Activated naive CD8-positive, alpha-beta T cell treated with anti-CD3 and anti-CD28 coated beads for 36 hours (primary cell): ENCODE data around the gene STRA8. TPM values are rescaled to one million over a fixed set of nuclear protein-coding genes. Genes with fewer than 3 reads are reported as not detected.

Experiments
- DNase-seq: peaks from one replicate; pipeline ENCODE4 v3.0.0; 2021
- H3K27ac Mint-ChIP-seq: one replicate; pipeline ENCODE4 v1.8.0; 2022; ENCODE audit warnings: mild to moderate bottlenecking, moderate library complexity, mixed read lengths
- H3K27me3 Mint-ChIP-seq: one replicate; pipeline ENCODE4 v1.8.0; 2022; ENCODE audit warnings: mild to moderate bottlenecking, mixed read lengths
- H3K36me3 Mint-ChIP-seq: one replicate; pipeline ENCODE4 v1.8.0; 2021; ENCODE audit warnings: mild to moderate bottlenecking, mixed read lengths
- H3K4me1 Mint-ChIP-seq: one replicate; pipeline ENCODE4 v1.8.0; 2021; ENCODE audit warnings: mixed read lengths
- H3K4me3 Mint-ChIP-seq: one replicate; pipeline ENCODE4 v1.8.0; 2022; ENCODE audit warnings: mild to moderate bottlenecking, moderate library complexity, mixed read lengths
- H3K9me3 Mint-ChIP-seq: one replicate; pipeline ENCODE4 v1.8.0; 2022; ENCODE audit warnings: mixed read lengths
- total RNA-seq, 2 experiments: library from RNA; stranded (reverse); gene quantifications; one replicate each; pipeline ENCODE4 v1.2.3, GENCODE V29; 2021

STRA8 gene
- total RNA-seq, 2 experiments from 2014 or later, result not detected

DNA sequence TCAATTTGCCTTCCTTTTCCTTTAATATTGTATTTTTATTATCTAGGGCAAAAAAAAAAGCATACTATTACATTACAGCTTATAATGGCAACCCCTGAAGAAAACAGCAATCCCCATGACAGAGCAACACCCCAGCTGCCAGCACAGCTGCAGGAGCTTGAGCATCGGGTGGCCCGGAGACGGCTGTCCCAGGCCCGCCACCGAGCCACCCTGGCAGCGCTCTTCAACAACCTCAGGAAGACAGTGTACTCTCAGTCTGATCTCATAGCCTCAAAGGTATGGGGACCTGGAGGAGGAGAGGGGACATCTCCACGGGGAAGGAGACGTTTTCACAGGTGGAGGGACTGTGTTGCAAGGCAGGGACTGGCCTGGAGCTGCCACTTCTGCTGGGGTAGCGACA lies 6.8 kb downstream of the STRA8 start:
- Mint-ChIP-seq H3K27ac (no peak overlapping the region), H3K4me3 (no peak overlapping the region), H3K36me3 (no peaks in the 10 kb centered on the region)

DNA sequence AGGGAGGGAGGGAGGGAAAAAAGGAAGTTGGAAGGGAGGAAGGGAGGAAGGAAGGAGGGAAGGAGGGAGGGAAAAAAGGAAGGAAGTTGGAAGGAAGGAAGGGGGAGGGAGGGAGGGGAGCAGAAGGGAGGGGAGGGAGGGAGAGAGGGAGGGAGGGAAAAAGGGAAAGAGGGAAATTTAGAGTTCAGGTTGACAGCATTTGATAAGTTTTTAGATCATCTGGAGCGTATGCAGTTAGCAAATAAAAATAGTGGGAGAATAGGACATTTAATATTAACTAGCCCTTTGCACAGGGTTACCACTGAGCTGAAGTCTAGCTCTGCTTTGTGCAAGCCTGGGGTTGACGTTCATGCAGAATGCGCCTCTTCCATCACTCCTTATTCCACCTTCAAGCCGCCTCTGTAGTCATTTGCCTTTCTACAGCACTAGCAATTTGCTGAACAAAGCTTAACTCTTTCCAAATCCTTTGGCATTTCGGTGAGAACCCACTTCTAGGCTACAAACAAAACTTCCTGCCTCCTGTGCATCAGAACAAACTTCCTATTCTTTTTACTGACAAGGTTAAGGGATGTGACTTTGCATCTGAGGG lies 8.6 kb downstream of the STRA8 start:
- H3K4me1 Mint-ChIP-seq, result peaks cover 1% of the 10 kb centered on the region
- DNase-seq, result no peak
- no peak overlapping the region for H3K27ac Mint-ChIP-seq
- H3K9me3 Mint-ChIP-seq, result no peaks in the 10 kb centered on the region
- H3K27me3 Mint-ChIP-seq, result peaks cover 3% of the 10 kb centered on the region
- H3K4me3 Mint-ChIP-seq, result no peak overlapping the region
- H3K36me3 Mint-ChIP-seq, result no peaks in the 10 kb centered on the region

More for the DNA sequence above, 6.8 kb downstream of the STRA8 start:
- Mint-ChIP-seq H3K4me1 (peaks cover 7% of the 10 kb centered on the region), H3K9me3 (no peaks in the 10 kb centered on the region), H3K27me3 (peaks cover 3% of the 10 kb centered on the region)
- no peak for DNase-seq

DNA sequence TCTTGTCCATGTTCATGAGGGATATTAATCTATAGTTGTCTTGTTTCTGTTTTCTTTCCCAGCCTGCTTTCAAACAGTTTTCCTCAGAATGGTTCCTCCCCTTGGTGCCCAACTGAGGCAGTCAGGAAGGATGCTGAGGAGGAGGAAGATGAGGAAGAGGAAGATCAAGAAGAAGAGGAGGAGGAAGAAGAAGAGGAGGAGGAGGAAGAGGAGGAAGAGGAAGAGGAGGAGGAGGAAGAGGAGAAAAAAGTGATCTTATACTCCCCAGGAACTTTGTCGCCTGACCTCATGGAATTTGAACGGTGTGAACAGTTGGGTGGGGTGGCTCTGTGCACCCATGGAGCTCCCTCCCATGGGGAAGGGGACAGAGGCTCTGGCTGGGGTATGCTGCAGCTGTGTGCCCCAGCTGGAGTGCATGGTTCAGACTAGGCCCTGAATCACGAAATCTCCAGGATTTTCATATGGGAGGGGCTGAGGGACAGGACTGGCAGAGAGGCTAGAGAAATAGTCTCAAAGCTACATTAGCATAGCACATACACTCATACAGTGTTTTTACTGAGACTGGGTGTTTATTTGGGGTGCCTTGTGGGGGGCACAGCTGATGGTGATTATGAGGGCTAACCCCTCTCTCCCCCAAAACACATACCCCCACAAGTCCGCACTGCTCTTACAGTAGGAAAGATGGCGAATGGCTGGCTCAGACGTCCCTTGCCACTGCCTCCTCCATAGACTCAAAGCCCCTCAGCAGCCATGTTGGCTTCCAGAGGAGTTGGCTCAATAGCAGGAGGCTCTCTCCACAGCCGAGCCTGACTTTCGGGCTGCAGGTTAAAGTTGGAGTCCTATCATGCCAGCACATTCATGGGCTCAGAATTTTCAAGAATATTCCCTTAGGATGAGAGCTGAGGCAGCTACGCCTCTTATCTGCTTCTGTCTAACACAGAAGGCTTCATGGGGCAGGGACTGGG lies 11.9 kb downstream of the STRA8 start:
- no peaks in the 10 kb centered on the region for H3K9me3 Mint-ChIP-seq
- no peak for DNase-seq
- H3K27ac Mint-ChIP-seq, result no peak overlapping the region
- H3K36me3 Mint-ChIP-seq, result no peaks in the 10 kb centered on the region
- H3K4me3 Mint-ChIP-seq, result no peak overlapping the region
- H3K4me1 Mint-ChIP-seq, result no peaks in the 10 kb centered on the region
- H3K27me3 Mint-ChIP-seq, result peaks cover under 1% of the 10 kb centered on the region

DNA sequence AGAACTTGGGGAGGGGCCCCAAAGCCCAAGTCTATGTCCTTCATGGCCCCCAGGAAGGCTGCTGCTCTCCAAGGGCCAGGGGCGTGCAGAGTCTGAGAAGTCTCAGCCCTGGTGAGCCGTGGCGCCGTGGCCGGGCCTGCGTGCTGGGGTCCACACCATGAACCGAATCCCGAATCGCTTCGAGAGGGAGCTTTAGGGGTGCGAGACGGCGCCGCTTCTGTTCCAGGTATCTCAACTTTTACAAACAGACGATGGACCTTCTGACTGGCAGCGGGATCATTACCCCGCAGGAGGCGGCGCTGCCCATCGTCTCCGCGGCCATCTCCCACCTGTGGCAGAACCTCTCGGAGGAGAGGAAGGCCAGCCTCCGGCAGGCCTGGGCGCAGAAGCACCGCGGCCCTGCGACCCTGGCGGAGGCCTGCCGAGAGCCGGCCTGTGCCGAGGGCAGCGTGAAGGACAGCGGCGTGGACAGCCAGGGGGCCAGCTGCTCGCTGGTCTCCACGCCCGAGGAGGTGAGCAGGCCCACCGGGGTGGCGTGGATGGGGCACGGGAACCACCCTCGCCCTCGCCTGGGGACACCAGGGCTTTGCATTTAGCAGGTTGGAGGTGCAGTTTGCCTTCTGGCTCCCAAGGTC lies 12.7 kb downstream of the STRA8 start:
- no peaks in the 10 kb centered on the region for H3K4me1 Mint-ChIP-seq
- H3K27ac Mint-ChIP-seq, result no peak overlapping the region
- no peaks in the 10 kb centered on the region for H3K9me3 Mint-ChIP-seq
- no peak for DNase-seq
- no peaks in the 10 kb centered on the region for H3K36me3 Mint-ChIP-seq
- H3K27me3 Mint-ChIP-seq, result no peaks in the 10 kb centered on the region
- no peak overlapping the region for H3K4me3 Mint-ChIP-seq

DNA sequence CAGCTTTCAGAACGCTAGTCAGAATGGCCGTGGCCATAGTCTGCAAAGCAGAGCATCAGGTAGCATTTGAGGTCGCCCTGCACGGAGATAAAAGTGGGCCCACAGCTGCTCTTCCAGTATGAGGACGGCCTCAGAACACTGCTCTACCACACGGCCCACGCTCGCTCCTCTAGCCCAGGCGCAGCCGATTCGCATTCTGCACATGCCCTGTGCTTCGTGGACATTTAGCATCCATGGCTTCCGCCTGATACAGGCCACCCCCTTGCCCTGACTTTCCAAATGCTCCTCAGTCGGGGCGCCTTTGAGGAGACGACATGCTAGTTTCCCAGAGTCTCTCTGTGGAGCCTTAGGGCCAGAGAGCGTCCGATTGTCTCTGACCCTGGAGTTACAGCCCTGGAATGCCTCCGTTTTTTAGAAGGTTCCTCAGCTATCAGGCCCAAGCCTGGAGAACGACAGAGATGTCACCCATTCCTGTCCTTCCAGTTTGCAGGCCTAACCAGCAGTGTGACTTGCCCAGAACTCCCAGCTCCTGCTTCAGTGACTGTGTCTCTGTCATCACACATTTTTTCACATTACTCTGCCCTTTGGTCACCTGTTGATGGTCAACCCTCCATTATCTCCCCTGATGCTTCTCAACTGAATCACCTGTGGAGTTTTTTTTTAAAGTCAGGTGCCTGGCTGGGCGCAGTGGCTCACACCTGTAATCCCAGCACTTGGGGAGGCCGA lies 14.3 kb downstream of the STRA8 start:
- H3K4me1 Mint-ChIP-seq, result peaks cover 4% of the 10 kb centered on the region
- no peak overlapping the region for H3K27ac Mint-ChIP-seq
- H3K4me3 Mint-ChIP-seq, result no peak overlapping the region
- no peak for DNase-seq
- no peaks in the 10 kb centered on the region for H3K36me3 Mint-ChIP-seq
- H3K27me3 Mint-ChIP-seq, result no peaks in the 10 kb centered on the region
- no peaks in the 10 kb centered on the region for H3K9me3 Mint-ChIP-seq

DNA sequence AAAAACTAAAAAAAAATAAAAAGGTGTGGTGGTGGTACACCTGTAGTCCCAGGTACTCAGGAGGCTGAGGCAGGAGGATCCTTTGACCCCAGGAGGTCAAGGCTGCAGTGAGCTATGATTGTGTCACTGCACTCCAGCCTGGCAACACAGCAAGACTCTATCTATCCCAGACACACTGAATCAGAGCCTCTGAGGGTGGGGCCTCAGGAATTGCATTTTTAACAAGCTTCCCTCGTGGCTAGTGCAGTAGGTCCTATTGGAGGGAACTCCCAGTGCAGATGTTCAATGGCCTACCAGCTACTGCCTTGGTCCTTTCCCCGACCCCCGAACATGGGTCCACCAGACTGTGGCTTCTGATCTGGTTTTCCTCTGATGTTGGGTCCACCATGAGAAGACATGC lies 14.9 kb downstream of the STRA8 start:
- no peaks in the 10 kb centered on the region for H3K36me3 Mint-ChIP-seq
- no peak overlapping the region for H3K4me3 Mint-ChIP-seq
- H3K27ac Mint-ChIP-seq, result no peak overlapping the region
- no peak for DNase-seq
- peaks cover 4% of the 10 kb centered on the region for H3K4me1 Mint-ChIP-seq
- no peaks in the 10 kb centered on the region for H3K27me3 Mint-ChIP-seq
- no peaks in the 10 kb centered on the region for H3K9me3 Mint-ChIP-seq

DNA sequence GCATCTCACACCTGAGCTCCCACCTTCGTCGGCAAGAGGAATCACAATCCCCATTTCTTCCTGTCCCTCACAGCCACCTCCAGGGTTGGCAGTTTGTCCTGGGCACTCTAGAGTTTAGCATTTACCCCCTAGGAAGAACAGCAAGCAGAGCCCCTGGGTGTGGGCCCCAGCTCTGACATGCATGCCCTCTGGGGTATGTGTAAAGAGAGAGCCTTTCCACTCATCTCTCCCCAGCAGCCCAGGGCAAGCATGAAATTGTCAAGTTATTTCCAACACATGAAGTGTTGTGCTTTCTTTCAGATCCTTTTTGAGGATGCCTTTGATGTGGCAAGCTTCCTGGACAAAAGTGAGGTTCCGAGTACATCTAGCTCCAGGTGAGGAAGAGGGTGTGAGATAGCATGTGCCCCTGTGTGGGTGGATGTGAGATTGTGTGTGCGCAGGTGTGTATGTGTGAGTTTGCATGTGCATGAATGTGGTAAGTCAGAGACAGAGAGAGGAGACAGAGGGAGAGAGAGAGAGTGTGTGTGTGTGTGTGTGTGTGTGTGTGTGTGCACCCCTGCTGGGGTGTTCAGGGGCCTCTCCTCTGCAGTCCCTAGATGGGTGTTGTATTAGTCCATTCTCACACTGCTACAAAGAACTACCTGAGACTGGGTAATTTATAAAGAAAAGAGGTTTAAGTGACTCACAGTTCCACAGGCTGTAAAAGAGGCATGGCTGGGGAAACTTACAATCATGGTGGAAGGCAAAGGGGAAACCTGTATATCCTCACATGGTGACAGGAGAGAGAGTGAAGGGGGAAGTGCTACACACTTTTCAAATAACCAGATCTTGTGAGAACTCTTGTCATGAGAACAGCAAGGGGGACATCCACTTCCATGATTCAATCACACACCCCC lies 18.1 kb downstream of the STRA8 start:
- peaks cover 11% of the 10 kb centered on the region for H3K4me1 Mint-ChIP-seq
- H3K36me3 Mint-ChIP-seq, result no peaks in the 10 kb centered on the region
- no peak overlapping the region for H3K4me3 Mint-ChIP-seq
- DNase-seq, result peak; percentile 4
- no peaks in the 10 kb centered on the region for H3K9me3 Mint-ChIP-seq
- no peaks in the 10 kb centered on the region for H3K27me3 Mint-ChIP-seq
- no peak overlapping the region for H3K27ac Mint-ChIP-seq

DNA sequence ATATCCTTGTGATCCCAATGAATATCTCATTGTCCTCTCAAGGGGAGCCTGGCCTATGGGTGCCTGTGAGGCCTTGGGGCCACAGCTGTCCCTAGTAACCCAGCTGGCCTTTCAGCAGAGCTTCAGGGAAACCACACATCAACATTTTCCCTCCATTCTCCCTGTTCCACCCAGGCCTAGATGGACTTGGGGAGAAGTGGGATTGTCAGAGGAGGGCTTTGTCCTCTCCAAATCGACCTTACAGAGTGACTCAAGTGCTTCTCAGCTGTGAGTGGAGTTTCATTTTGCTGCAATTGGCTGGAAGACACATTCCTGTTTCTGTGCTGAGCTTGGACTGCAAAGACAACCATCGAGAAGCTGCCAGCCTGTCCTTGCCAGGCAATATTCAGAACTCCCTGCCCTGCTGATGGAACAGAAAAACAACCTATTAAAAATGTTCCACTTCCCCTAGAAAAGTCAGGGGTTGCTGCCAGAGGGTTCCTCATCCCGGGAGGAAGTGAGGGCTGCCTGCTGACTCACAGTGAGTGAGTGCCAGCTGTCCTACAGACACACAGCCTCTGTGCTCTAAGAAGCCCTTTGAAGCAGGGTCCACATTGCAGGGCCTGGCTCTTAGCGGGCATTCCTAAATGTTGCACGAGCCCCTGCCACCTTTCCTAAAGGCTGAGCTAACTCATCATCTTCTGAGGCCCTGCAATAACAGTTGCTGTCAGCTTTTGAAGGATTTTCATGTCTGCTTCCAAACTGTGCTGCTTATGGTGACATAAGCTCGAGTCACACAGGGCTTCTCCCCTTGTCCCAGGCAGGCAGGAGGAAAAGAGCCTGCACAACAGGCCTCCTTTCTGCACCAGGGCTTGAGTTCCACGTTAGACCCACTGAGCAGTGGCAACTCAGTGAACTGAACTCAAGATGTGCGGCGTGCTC lies 20.5 kb downstream of the STRA8 start:
- DNase-seq, result no peak
- H3K36me3 Mint-ChIP-seq, result no peaks in the 10 kb centered on the region
- H3K9me3 Mint-ChIP-seq, result no peaks in the 10 kb centered on the region
- no peaks in the 10 kb centered on the region for H3K27me3 Mint-ChIP-seq
- H3K27ac Mint-ChIP-seq, result no peak overlapping the region
- peaks cover 11% of the 10 kb centered on the region for H3K4me1 Mint-ChIP-seq
- H3K4me3 Mint-ChIP-seq, result no peak overlapping the region

DNA sequence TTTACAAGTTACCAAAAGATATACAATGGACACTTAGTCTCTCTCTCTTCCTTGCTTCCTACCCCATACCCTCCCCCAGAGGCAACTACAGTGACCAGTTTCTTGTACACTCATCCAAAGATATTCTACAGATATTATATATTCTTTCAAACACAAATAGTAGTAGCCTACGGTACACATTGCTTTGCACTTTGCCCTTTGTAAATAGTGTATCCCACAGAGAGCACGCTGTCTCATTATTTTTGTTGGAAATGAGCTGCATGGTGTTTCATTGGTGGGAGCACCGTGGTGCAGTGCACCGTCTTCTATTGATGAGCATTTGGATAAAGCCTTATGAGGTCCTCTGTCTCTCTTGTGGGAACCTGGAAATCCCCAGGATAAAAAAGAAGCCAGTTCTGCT lies 24.2 kb downstream of the STRA8 start:
- Mint-ChIP-seq H3K4me3 (no peak overlapping the region), H3K36me3 (no peaks in the 10 kb centered on the region), H3K27me3 (no peaks in the 10 kb centered on the region), H3K4me1 (peaks cover 7% of the 10 kb centered on the region), H3K27ac (no peak overlapping the region), H3K9me3 (no peaks in the 10 kb centered on the region)
- no peak for DNase-seq

DNA sequence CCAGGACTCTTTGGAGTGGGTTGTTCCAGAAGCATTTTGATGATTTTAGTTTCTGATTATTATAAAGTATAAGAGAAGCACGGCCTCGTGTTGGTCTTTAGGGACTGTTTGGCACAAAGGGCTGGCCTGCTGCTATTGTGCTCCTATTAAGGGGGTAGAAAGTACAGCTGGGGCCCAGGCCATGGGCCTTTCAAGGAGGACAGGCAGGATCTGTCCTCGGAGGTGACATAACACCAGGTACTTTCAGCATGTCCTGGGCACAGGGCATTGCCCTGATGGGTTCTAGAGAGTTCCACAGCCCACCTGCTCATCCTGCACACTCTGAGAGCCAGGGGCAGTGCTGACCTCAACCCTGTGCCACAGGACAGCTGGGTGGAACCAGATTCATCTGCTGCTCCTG lies 24.9 kb downstream of the STRA8 start:
- no peak for DNase-seq
- Mint-ChIP-seq H3K4me3 (no peak overlapping the region), H3K27ac (no peak overlapping the region), H3K4me1 (peaks cover 7% of the 10 kb centered on the region), H3K36me3 (no peaks in the 10 kb centered on the region), H3K9me3 (peaks cover 3% of the 10 kb centered on the region), H3K27me3 (no peaks in the 10 kb centered on the region)

DNA sequence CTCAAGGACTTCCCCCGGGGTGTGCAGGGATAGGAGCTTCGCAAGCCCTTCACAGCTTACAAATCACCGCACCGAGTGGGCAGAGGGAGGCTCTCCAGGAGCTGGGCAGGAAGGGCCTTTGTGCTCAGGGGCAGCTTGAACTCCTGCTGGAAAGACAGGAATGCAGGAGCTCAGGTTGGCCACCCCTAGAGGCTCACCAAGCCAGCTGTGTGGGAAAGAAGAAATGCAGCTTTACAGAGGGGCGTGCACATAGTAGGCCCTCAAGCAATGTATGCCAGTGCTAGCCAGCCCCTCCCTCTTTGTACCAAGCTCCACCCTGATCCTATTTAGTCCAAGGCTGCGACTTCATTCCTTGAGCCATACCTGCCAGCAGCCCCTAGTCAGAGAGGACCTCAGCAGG lies 26.1 kb downstream of the STRA8 start:
- H3K4me3 Mint-ChIP-seq, result no peak overlapping the region
- H3K4me1 Mint-ChIP-seq, result no peaks in the 10 kb centered on the region
- H3K27ac Mint-ChIP-seq, result no peak overlapping the region
- no peaks in the 10 kb centered on the region for H3K36me3 Mint-ChIP-seq
- DNase-seq, result no peak
- no peaks in the 10 kb centered on the region for H3K27me3 Mint-ChIP-seq
- peaks cover 13% of the 10 kb centered on the region for H3K9me3 Mint-ChIP-seq

DNA sequence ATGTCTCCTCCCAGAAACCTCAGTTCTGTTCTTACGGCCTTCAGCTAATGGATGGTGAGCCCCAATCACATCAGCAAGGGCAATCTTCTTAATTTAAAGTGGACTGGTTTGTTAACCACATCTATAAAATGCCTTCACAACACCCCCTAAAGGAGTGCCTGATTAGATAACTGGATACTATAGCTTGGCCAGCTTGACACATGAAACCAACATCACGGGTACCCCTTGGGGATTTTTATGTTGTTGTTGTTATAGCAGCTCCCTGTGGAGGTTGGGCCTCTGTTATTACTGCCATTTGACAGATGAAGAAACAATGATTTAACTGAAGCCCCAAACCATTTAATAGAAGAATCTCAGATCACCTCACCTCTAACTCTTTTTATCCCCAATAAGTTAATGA lies 26.8 kb downstream of the STRA8 start:
- H3K4me1 Mint-ChIP-seq, result no peaks in the 10 kb centered on the region
- no peak for DNase-seq
- no peaks in the 10 kb centered on the region for H3K27me3 Mint-ChIP-seq
- H3K27ac Mint-ChIP-seq, result no peak overlapping the region
- H3K36me3 Mint-ChIP-seq, result no peaks in the 10 kb centered on the region
- no peak overlapping the region for H3K4me3 Mint-ChIP-seq
- H3K9me3 Mint-ChIP-seq, result peaks cover 13% of the 10 kb centered on the region

DNA sequence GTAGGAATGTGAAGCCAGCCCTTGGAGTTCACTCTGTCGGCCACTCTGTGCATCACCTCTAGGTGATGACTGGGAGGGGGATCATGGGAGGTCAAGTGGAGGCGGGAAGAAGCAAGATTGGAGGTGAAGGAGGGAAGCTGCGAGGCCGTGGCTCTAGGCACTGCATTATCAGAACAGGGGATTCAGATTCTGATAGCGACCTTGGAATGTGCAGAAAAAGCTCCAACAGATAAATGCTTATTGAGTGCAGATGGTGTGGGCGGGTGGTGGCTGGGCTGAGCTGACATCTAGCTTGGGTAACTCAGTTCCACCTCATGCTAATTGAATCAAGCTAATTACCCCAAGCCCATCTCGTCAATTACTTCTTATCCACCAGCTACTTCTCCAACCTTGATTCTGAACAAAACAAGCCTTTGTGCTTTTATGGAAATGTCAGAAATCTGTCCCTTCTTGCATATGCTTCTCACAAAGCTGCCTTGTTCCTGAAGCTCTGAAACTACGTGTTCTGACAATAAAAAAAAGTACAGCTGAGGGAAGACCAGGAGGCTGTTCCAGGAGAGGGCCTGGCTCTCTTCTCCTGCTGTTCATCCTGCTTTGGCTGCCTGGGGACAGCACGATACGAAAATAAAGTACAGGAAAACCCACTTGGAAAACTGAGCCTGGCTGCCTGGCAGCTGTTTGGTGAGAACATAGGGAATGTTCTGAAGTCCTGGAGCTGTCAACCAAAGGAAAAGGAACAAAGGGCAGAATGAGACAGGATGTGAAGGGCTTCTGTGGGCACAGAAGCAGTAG lies 27.5 kb downstream of the STRA8 start:
- no peaks in the 10 kb centered on the region for H3K27me3 Mint-ChIP-seq
- no peak for DNase-seq
- no peaks in the 10 kb centered on the region for H3K36me3 Mint-ChIP-seq
- H3K4me3 Mint-ChIP-seq, result no peak overlapping the region
- H3K9me3 Mint-ChIP-seq, result peaks cover 17% of the 10 kb centered on the region
- H3K4me1 Mint-ChIP-seq, result no peaks in the 10 kb centered on the region
- H3K27ac Mint-ChIP-seq, result no peak overlapping the region
